Measurements from ENCODE around the gene SLC34A3.

SLC34A3 gene

GRCh38 chr9:137195525-137196220 is 35.0 kb upstream of the SLC34A3 start:
- no peak for DNase-seq (ENCODE audit: low read depth in 2 of 2)
- no peak overlapping the region for H3K4me3 ChIP-seq (replicated peaks in 1 of 2; ENCODE audit: low read depth in 2 of 2, low read length in 2 of 2)
- TF ChIP-seq CTCF (IDR thresholded peaks at IDR 0.05; ENCODE audit: low read depth, low read length), result no peak

- H3K4me3 ChIP-seq (replicated peaks in 1 of 2; ENCODE audit: low read depth in 2 of 2, low read length in 2 of 2), result no peak overlapping the region
- no peak for DNase-seq (ENCODE audit: low read depth in 2 of 2)
- no peak for TF ChIP-seq CTCF (IDR thresholded peaks at IDR 0.05; ENCODE audit: low read depth, low read length)
These were observed 32.4 kb upstream of the SLC34A3 start for GRCh38 chr9:137198051-137198901.

DNA sequence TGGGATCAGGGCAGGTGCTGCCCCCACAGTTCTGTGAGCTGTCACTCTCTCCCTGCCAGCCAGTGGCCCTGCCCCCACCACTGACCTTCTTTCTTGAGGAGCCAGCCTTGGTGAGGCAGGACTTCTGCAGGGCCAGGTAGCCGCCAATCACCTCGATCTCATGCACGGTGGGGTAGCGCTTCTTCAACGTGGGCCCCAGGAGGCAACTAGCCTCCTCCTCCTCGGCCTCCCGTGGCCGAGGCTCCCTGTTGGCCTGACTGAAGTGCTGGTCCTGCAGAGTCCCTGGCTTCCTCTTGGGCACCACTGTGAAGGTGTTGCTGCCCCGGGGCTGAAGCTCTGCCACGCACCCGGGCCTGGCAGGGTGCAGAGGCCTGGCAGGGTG is 31.8 kb upstream of the SLC34A3 start:
- no peak for DNase-seq (ENCODE audit: low read depth in 2 of 2)
- H3K4me3 ChIP-seq (replicated peaks in 1 of 2; ENCODE audit: low read depth in 2 of 2, low read length in 2 of 2), result peak overlapping the region; percentile 44 to 49
- TF ChIP-seq CTCF (IDR thresholded peaks at IDR 0.05; ENCODE audit: low read depth, low read length), result no peak

DNA sequence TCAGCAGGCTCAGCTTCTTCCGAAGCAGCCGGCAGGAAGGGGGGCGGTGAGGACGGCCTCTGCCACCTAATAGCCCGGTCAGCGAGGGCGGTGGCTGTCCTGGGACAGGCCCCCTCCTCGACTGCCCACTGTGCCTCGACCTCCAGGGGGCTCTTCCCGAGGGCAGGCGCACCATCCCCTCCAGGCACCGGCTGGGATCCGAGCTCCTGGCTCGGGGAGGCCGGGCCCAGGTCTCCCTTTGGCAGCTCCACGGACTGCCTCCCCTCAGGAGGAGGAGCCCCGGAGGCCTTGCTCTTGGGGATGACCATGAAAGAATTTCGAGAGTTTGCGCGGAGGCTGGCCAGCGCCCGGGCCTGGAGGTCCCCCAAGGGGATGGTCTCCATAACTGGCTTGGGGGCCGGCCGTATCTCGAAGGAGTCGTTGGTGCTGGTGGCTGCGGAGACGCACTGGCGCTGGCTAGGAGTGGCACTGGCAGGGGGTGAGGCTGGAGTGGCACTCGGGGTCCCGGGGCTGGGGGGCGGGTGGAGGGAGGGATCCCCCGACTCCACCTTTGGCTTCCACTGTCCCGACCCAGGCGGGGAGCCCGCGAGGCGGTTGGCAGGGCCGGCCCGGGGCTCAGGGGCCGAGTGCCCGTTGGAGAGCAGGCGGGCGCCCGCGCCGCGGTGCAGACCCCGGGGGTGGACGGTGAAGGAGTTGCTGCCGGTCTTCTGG is 31.1 kb upstream of the SLC34A3 start:
- peak; percentile 9 for TF ChIP-seq CTCF (IDR thresholded peaks at IDR 0.05; ENCODE audit: low read depth, low read length)
- DNase-seq (ENCODE audit: low read depth in 2 of 2), result peak in 1 of 2 donors; percentile 48
- H3K4me3 ChIP-seq (replicated peaks in 1 of 2; ENCODE audit: low read depth in 2 of 2, low read length in 2 of 2), result peak overlapping the region; percentile 44 to 49

GRCh38 chr9:137200311-137201204 is 30.1 kb upstream of the SLC34A3 start, which contains the start of gene TPRN:
TSS of gene TPRN (minus strand) at chr9:137200741. CDS start at chr9:137200711, 30 bp downstream.
- DNase-seq (ENCODE audit: low read depth in 2 of 2), result peak; percentile 99
- TF ChIP-seq CTCF (IDR thresholded peaks at IDR 0.05; ENCODE audit: low read depth, low read length), result no peak
- peak within 1 kb of the TSS; percentile 53 to 76 for H3K4me3 ChIP-seq (replicated peaks in 1 of 2; ENCODE audit: low read depth in 2 of 2, low read length in 2 of 2)

All from cardiac fibroblast (primary cell).